ENCODE measurements around the gene CCDC92B.

The CCDC92B gene

DNA sequence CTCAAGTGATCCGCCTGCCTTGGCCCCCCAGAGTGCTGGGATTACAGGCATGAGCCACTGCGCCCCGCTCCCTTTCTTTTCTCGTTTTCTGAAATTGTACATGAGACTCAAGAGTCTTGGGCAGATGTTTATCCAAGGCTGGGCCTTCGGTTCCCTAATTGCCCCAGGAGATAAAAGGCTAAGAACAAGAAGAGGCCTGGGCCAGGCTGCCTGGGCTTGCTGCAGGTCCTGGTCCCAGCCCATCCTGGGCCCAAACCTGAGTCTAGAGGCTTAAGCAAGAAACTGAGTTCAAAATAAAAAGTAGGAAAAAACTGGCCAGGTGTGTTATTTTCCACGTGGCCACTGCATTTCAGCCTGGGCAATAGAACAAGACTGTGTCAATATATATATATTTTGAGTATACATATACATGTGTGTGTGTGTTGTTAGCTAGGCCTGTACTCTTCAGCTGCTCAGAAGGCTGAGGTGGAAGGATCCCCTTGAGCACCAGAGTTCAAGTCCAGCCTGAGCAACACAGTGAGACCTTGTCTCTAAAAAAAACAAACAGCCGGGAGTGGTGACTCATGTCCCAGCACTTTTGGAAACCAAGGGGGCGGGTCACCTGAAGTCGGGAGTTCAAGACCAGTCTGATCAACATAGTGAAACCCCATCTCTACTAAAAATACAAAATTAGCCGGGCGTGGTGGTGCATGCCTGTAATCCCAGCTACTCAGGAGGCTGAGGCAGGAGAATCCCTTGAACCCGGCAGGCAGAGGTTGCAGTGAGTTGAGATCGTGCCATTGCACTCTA is 31.1 kb downstream of the CCDC92B start:
- no peak for DNase-seq

DNA sequence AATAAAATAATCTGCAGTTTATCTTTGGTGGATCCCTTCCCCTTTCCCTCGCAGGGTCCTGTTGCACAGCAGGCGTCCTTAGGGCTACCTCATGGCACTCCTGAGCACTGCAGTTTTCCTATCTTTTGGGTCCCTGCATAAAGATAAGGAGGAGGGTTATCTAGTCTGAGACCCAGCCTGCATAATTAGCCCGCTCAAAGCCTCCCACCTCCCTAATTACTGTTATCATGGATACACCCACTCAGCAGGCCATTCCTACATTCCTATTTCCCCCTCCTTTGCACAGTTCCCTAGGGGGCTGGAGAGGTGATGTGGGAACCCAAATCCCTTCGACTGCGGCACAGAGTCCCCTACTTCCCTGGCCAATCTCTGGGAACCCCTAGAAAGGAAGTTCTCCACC is 32.8 kb downstream of the CCDC92B start:
- no peak for DNase-seq

DNA sequence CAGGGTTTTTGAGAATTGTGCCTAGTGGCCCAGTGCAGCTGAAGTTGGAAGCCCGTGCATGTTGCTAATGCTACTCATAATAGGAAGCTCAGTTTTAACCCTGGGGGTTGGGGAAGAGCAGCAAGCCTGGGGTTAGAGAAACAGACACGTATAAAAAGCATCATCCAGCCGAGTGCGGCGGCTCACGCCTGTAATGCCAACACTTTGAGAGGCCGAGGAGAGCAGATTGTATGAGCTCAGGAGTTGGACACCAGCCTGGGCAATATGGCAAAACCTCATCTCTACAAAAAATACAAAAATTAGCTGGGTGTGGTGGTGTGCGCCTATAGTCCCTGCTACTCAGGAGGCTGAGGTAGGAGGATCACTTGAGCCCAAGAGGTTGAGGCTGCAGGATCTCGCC is 35.6 kb downstream of the CCDC92B start:
- no peak for DNase-seq

DNA sequence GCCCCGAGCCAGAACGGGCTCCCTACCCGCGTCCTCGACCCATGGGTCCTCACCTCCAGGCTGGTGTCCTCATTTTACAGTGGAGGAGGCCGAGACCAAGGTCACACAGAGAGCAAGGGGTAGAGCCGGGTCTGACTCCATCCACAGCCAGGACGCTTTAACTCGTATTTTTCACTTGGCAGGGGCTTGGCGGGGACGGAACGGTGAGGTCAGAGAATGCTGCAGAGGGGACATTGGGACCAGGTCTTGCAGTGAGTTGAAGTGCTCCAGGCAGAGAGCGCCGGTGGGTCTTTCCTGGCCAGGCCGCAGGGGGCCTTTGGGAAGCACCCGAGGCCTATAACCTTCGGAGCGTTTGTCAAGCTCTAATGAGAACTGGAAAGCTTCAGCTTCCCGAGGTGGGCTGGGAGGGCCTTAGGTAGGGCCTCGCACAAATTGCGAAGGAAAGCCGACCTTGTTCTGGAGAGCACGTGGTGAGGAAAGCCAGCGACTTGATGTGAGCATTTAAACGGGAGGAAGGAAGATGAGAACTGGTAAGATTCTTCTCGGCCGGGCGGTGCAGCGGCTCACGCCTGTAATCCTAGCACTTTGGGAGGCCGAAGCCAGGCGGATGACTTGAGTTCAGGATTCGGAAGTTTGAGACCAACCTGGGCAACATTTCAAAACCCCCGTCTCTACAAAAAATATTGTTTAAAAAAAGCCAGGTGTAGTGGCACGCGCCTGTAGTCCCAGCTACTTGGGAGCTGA is 37.0 kb downstream of the CCDC92B start:
- DNase-seq: no peak

DNA sequence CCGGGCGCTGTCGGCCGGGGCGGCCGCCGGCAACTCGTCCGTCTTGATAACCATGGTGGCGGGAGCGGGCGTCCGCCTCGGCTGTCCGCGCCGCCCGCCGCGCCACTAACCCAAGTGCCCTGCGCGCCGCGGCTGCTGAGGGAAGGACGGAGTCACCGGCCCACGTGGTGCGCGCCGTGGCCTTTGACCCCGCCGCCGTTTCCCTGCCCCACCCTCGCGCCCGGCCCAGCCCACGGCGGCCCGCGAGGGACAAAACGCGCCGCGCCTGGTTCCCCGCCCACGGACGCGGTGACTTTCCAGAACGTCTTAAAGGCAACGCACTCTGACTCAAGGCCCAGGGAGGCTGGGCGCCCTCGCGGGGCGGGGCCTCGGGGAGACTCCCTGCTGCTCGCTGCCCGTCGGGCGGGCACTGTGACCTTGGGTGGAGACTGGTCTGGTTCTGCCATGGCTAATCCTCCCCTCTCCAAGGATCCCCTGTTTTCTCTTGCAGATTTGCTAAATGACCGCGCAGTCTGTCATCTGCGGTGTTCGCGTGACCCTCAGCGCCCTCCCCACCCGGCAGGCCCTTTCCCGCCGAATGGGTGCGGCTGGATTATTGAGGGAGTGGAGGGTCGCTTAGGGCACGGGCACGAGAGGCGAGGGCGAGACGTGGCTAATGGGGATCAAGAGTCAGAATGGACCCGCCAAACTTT is 37.7 kb downstream of the CCDC92B start, which contains the start of gene CLUH:
TSS of gene CLUH (minus strand) at position 157 of the 692 bp plus-strand sequence. CDS start at position 54, 103 bp downstream.
- DNase-seq: peak; percentile 96

DNA sequence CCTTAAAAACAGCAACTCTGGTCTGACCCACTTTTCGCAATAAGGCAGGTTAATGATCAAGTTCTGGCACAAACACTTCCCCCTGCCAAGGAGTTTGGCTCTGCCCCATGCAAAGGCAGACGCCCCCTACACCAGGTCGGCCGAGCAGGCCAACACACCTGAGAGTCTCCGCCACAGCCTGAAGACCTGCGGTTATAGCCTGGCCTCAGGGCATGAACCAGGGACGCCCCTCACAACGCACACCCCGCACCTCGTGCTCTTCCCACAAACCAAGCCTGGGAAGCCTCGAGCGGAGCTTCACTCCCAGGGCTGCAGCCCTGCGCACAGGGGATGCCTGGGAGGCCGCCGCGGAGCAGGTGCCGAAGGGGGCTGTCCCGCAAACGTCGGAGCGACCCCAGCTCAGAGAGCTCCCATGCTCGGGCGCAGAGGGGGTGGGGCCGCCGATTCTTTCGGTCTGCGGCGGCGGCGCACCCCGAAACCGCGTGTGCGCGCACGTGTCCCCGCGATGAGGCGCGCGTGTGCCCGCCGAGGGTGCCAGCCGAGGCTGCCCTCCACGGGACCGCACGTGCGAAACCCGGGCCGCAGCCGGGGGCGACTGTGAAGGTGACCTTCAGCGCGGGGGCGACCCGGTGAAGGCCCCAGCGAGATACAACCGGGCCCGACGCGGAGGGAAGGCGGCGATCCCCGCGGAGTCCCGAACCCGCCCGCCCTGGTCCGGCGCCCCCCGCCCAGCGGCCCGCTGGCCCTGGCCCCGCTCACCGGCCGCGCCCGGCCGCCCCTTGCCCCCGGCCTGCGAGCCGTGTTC is 38.4 kb downstream of the CCDC92B start:
- peak; percentile 13 for DNase-seq

DNA sequence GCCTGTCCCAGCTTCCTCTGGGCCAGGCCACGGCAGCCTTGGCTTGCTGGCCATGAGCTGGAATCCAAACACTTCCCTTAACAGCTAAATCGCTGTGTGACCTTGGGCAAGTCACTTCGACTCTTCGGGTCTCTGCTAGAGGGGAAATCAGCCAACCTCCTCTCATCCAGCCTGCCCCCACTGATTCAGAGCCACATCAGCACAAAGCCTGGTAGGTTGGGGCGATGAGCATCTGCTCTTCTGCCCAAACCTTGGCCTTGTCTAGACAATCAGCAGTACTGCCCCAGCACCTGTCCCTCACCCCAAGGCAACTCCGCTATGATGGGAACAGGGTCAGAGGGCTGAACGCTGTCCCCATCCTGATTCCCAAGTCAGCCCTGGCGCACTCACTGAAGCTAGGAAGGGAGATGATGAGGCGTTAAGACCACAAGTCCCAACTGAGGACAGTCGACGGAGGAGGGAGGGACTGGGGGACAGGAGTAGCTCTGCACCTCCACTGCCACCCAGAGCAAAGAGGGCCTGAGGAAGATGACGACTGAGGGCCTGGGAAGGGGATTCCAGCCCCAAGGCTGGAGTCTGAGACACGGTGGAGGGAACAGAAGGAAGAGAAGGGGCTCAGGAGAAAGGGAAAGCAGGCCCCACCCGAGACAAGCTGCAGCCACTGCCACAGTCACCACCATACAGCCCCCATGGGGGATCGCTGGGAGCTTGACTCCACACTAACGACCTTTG is 39.2 kb downstream of the CCDC92B start:
- DNase-seq: no peak

DNA sequence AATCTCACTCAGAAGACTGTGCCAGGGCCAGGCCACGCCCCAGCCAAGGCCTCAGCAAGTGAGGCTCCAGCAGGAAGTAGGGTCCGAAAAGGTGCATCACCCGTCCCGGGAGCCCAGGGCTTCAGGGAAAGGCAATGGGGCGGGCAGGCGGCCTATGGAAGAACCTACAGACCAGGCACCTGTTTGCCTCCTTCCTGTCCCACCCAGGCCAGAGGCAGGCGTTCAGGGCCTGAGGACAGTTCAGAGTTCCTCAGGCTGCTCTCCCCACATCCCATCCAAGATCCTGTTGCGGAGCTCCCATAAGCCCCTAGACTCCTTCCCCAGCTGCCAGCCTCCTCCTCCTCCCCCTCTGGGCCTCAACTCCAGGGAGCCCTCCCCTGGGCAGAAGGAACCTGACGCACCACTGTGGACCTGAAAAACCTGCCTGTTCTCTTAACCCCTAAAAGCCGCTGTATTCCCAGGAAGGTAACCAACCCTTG is 40.2 kb downstream of the CCDC92B start:
- DNase-seq: no peak

DNA sequence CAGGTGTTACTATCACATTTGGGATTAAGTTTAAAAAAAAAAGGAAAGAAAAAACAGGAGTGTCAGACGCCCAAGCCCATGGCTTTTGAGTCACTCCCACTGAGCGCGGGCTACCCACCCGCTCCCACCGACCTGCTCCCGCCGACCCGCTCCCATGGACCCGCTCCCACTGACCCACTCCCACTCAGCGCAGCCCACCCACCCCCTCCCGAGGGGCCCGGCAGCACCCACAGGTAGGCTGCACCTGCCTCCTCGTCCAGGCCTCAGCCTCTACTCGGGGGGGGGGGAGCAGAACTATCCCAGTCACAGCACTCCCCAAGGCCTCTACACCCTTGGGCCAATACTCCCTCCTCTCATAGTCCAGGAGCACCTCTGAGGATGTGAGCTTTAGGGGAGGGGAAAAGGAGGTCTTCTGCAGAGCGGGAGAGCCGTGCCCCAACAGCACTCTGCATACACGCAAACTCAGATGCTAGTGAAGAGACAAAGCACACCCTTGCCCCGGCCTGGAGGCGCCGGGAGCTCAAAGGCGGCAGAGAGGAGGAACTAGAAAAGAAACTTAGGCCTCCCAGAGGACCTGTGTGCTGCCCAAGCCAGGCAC is 40.8 kb downstream of the CCDC92B start:
- no peak for DNase-seq

DNA sequence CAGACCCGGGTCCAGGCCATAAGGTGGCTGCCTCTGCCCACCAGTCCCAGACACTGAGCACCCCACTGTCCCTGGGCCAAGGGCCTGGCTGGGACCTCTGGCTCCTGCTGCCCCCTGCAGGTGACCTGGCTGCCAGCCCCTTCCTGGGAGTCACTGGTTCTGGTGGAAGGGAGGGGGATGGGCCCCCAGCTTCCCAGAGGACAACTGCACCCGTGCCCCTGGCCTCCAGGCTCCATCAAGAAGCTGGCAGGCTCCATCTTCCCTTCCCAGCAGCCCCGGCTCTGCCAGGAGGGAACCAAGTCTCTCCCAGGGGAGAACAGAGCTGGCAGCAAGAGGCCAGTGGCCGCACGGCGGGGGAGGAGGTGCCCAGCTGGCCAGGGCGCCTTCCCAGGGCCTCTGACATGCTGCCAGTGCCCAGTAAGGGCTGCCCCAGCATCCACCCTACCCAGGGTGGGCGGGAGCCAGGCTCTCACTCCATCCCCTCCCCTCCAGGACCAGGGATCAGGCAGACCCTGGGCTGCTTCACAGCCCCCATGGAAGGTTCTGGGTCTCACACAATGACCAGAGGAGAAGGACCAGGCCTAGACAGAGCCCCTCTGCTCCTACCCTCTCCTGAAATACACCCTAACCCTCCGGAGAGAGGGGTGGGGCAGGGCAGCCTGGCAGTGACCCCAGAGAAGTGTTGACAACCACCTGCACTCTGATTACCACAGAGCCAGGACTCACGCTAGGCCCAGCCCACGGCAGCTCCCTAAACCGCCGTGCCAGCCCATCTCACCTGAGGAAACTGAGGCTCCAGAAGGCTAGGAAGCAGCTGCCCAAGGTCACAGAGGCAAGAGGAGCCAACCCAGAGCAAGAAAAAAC is 41.5 kb downstream of the CCDC92B start:
- DNase-seq: no peak

DNA sequence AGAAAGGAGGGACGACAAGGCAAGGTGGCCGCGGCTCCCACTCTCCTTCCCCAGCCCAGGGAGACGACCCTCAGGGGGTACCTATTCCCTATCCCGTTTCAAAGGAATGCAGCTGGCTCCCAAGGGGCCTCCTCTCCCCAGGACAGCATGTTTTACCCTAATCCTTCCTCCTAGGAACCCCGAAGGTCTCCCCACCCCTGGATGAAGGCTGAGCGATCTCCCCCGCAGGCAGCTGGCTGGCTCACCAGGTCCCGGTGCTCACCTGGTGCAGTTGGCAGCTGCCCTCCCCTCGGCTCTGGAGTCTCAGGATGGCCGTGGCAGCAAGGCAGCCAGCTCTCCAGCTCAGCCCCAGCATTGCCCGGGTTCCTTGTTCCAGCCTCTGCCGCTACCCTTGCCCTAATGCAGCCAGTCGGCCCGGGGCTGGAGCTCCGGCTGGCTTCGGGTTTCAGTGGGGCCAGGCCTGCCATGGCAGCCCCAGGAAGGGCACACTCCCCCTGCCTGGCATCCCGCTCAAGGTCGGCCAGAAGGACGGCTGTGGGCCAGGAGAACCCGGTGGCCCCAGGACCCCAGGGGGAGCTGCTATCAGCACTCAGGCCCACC is 42.4 kb downstream of the CCDC92B start:
- DNase-seq: no peak

DNA sequence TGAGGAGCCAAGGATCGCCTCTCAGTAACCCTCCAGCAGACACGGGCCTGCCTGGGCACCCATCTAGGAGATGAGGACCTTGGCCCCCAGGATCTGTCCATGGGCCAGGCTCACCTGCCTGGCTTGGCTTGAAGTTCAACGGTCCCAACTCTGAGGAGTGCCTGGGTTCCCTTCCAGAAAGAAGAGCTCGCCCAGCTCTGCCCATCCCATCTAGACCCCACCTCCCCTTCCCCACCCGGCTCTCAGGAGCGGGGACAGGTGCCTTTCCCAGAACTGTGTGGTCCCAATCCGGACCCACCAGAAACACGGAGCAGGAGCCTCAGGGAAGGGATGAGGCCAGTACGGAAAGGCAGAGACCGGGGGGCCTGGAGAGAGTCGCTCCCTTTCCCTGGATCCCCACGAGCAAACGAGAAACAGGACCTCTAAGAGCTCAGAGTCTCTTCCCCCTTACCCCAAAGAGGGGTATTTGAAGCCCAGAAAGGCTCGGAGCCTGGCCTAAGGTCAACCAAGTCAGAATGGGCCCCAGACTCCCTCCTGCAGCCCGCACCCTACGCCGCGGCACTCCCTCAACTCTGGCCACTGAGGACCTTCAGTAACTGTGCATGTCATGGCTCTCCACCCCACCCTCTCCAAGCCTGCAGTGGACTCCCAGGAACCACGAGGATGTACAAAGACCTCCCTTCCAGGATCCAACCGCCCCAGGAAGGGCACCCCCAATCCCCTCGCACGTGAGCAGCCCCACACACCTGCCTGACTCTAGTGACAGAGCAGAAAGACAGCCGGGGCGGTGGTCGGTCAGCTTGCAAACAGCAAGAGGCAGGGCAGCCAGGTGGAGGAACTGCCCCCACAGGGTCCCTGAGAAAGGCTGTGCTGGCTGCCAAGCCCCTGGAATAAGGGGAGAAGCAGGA is 43.3 kb downstream of the CCDC92B start:
- DNase-seq: no peak

DNA sequence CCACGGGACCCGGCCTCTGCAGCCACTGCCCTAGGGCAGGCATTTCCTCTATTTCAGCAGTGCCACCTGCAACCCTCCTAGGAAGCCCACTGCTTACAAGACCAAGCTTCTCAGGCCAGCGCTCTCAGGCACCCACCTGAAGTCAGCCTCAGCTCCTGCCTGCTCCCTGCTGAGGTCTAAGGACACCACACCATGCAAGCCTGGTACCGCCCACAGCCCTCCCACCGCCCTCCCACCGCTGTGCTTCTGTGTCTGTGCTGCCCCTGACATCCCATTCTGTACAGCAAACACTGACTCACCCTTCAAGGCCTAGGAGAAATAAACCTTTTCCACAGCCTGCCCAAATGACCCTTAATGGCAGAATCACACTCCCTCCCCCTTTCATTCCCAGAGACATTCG is 44.2 kb downstream of the CCDC92B start:
- no peak for DNase-seq

DNA sequence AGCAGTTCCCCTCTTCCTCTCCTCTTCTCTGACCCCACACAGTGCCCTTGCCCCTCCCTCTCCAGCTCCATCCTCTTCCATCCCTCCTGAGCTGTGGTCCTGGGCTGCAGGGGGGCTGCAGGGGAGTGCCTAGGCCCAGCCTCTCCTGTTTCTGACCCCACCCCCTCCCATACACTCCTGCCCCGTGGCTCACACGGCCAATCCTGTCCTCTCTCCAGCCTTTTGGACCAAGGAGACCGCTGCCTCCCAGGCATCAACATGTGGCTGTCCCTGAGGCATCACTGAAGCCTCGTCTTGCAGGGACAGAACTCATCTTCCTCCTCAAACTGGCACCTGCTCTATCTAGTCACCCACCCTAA is 44.6 kb downstream of the CCDC92B start:
- no peak for DNase-seq

DNA sequence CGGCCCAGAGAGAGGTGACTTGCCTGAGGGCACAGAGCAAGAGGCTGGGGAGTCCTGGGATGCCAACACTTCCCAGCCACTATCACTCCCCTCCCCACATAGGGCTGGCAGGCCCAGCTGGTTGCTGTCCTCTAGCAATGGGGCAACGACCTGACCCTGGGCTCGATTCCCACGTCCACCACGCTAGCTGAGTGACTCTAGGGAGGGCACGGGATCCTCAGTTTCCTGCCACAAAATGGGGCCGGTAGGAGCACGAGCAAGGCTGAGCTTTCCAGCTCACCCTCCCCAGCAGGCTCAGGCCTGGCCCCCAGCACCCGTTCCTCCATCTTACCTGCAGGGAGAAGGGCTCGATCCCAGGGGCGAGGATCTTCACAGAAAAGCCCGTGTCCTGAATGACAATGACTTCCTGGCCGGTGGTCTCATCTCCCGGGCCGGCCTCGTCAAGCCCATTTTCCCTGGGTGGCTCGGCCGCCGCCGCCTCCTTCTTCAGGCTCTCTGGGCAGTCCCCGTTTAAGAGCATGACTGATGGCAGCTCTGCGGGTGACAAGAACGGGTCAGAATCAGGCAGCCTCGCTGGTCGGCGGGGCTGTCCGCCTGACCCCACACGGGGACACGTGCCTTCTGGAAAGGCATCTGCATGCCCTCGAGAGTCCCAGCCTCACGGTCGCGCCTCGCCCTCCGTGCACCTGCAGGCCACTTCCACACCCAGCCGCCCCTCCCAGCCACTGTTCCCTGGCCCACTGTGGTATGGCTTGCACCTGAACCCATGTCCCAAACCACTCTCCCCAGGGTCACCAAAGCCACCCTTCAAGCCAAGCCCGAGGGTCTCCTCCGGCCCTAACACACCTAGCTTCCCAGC is 45.2 kb downstream of the CCDC92B start:
- DNase-seq: no peak

DNA sequence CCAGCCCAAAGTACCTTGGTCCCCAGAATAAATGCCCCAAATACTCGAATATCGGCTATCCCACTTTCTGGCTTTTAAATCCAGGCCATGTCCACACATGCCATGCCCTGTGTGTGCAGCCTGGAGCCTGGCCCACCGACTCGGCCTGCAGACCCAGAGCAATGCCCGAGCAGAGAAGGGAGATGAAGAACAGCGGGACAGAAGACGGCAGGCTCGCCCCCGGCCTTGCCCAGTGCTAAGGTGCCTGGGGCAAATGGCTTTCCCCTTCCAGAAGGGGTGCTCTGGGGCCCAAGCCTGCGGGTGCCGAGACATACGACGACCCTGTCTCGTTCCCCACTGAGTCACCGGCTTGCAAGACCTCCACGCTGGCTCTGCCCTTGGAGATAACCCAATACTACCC is 45.8 kb downstream of the CCDC92B start:
- no peak for DNase-seq

DNA sequence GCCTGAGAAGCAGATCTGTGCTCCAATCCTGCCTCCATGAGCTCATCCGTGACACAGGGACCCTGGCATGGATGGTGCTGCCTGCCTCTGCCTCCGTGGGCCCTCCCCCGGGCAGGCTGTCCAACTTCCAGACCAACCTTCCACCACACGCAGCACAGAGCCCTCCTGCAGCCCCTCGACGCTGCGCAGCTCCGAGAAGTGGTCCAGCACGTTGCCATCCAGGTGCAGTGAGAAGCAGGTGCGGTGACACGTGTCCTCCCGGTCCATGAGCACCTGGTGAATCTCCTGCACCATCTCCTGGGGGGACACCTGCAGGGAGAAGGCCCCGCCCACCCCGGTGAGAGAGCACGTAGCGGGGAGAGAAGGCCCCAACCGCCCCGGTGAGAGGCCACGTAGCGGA is 46.3 kb downstream of the CCDC92B start:
- DNase-seq: no peak

All from central memory CD4-positive, alpha-beta T cell (primary cell).